HepG2 (cell line): ENCODE results near the gene XRCC5. TPM values are rescaled to one million over a fixed set of nuclear protein-coding genes. Genes with fewer than 3 reads are reported as not detected.

Source experiments
- ATAC-seq: fragments of 200-7000 bp; cut with Tn5 transposase; 3 replicates; pipeline ENCODE4 v1.9.1; 2020; ENCODE audit warnings: mild to moderate bottlenecking, moderate library complexity
- BruUV-seq: library from RNA; stranded (reverse); fragments of 400-500 nt; replicated peaks from 2 replicates; lab custom pipeline; 2021; lab: Mats Ljungman, UMichigan
- CTCF ChIA-PET: fragments of 300-600 bp; formaldehyde crosslinking; extraction: SDS; loops from one replicate; lab custom pipeline; 2021; ENCODE audit warnings: low total read pairs, inconsistent platforms, low intra/inter-chr PET ratio; lab: Yijun Ruan, JAX
- POLR2A ChIA-PET: fragments of 350-600 bp; sonication (Branson Sonifier 250); formaldehyde crosslinking; loops from one replicate; lab custom pipeline; 2020; ENCODE audit warnings: antibody characterized with exemption, inconsistent platforms; lab: Yijun Ruan, JAX
- DNase-seq: peaks from one replicate; pipeline ENCODE4 v3.0.0-alpha.2; 2015; ENCODE audit warnings: low spot score
- FAIRE-seq: peaks from 3 replicates; lab custom pipeline; 2011; peaks lifted over from hg19 to GRCh38; lab: Jason Lieb, UNC
- H2AFZ ChIP-seq: one replicate; pipeline ENCODE4 v1.6.1; 2011; ENCODE audit warnings: low read length, inconsistent platforms
- H3K27ac ChIP-seq: fragments of 300-600 bp; 3 replicates; pipeline ENCODE4 v1.8.0; 2011; ENCODE audit warnings: mixed run types, mild to moderate bottlenecking, mixed read lengths, low read length, inconsistent platforms; ENCODE audit not compliant: insufficient read depth; ENCODE audit errors: extremely low read length
- H3K27me3 ChIP-seq, 2 experiments: fragments of 200-600 bp in 1 of 2; 2 replicates in 1 of 2; 3 replicates in 1 of 2; pipeline versions ENCODE4 v1.6.0 to v1.8.0; 2011; ENCODE audit warnings: low read length in 2 of 2, mild to moderate bottlenecking in 2 of 2, moderate library complexity in 2 of 2, inconsistent platforms in 1 of 2; ENCODE audit not compliant: insufficient read depth in 2 of 2, control insufficient read depth in 1 of 2
- H3K36me3 ChIP-seq, 2 experiments: fragments of 200-600 bp in 1 of 2; replicated peaks in 1 of 2; 2 replicates in 1 of 2; 3 replicates in 1 of 2; pipeline versions ENCODE4 v1.5.1 to v1.8.0; 2011; ENCODE audit warnings: low read length in 2 of 2, inconsistent platforms in 1 of 2; ENCODE audit not compliant: insufficient read depth in 2 of 2, control insufficient read depth in 1 of 2
- H3K4me1 ChIP-seq: 2 replicates; pipeline ENCODE4 v1.5.1; 2012; ENCODE audit warnings: low read length, inconsistent platforms; ENCODE audit not compliant: insufficient read depth
- H3K4me2 ChIP-seq: 2 replicates; pipeline ENCODE4 v1.6.0; 2011; ENCODE audit warnings: low read depth, low read length, inconsistent platforms
- H3K4me3 ChIP-seq, 3 experiments: fragments of 200-600 bp in 1 of 3; sonication (generic), shearing (Covaris generic) in 1 of 3; replicated peaks in 1 of 3; 2 replicates each; pipeline ENCODE4 v1.5.1; 2011 to 2016; ENCODE audit warnings: low read length in 3 of 3, inconsistent platforms in 2 of 3, low read depth in 2 of 3, mild to moderate bottlenecking in 2 of 3, control low read depth in 1 of 3, mixed read lengths in 1 of 3; ENCODE audit not compliant: insufficient read depth in 1 of 3
- H3K79me2 ChIP-seq: one replicate; pipeline ENCODE4 v1.6.1; 2011; ENCODE audit warnings: low read length, inconsistent platforms; ENCODE audit not compliant: insufficient read depth
- H3K9ac ChIP-seq: 2 replicates; pipeline ENCODE4 v1.6.0; 2011; ENCODE audit warnings: mild to moderate bottlenecking, low read depth, low read length, inconsistent platforms; ENCODE audit not compliant: insufficient read depth
- H3K9me3 ChIP-seq: 2 replicates; pipeline ENCODE4 v1.5.1; 2012; ENCODE audit warnings: mild to moderate bottlenecking, low read length
- H4K20me1 ChIP-seq: 2 replicates; pipeline ENCODE4 v1.6.0; 2011; ENCODE audit warnings: inconsistent platforms, mild to moderate bottlenecking, low read length, moderate library complexity; ENCODE audit not compliant: insufficient read depth
- ATF2 ChIP-seq: sonication (generic); formaldehyde crosslinking; IDR thresholded peaks from 2 replicates; pipeline ENCODE4 v1.4.0; 2020; ENCODE audit warnings: missing genetic modification reagents
- EP300 ChIP-seq, 3 experiments: sonication (generic) in 1 of 3; formaldehyde crosslinking in 1 of 3; IDR thresholded peaks; 2 replicates each; pipeline versions ENCODE4 v1.5.1 to v1.6.1; 2011 to 2020; ENCODE audit warnings: low read depth in 2 of 3, low read length in 2 of 3, borderline replicate concordance in 1 of 3, improper control_type of control experiment in 1 of 3, mild to moderate bottlenecking in 1 of 3, missing genetic modification reagents in 1 of 3, moderate library complexity in 1 of 3
- NFKB2 ChIP-seq: sonication (generic); formaldehyde crosslinking; IDR thresholded peaks from 2 replicates; pipeline ENCODE4 v1.4.0; 2020; ENCODE audit warnings: missing genetic modification reagents, borderline replicate concordance
- NRL ChIP-seq: sonication (generic); formaldehyde crosslinking; IDR thresholded peaks from 2 replicates; pipeline ENCODE4 v1.5.0; 2020; ENCODE audit warnings: missing genetic modification reagents, mild to moderate bottlenecking, moderate library complexity, borderline replicate concordance
- PAF1 ChIP-seq: IDR thresholded peaks from 2 replicates; pipeline ENCODE4 v1.6.1; 2016; ENCODE audit warnings: missing genetic modification reagents, missing compliant biosample characterization
- TCF7 ChIP-seq: sonication (generic); IDR thresholded peaks from 2 replicates; pipeline ENCODE4 v1.6.1; 2016; ENCODE audit warnings: antibody characterized with exemption, low read depth
- TOPORS ChIP-seq: sonication (generic); formaldehyde crosslinking; IDR thresholded peaks from 2 replicates; pipeline ENCODE4 v1.8.0; 2023; ENCODE audit warnings: mild to moderate bottlenecking, missing genetic modification reagents
- ZNF205 ChIP-seq: IDR thresholded peaks from 2 replicates; pipeline ENCODE4 v1.6.1; 2018; ENCODE audit warnings: missing biosample characterization, missing genetic modification reagents
- WGBS: methylation state at CpG from one replicate; pipeline ENCODE4 v1.1.6; 2017; ENCODE audit warnings: low lambda C conversion rate; 5-methylcytosine and 5-hydroxymethylcytosine counted together
- in situ Hi-C: cut with HindIII; loops from 2 replicates; pipeline ENCODE4 v1.10.0; 2017; ENCODE audit warnings: low pct_unique_long_range_greater_than_20kb; ENCODE audit not compliant: extremely low pct_ligation_motif_present
- intact Hi-C: fragments of 100-400 bp; cut with micrococcal nuclease; formaldehyde crosslinking; loops from one replicate; pipeline ENCODE4 v1.10.0; 2022; ENCODE audit not compliant: unreplicated experiment
- polyA plus RNA-seq, 8 experiments: library from polyadenylated mRNA; depleted of rRNA in 3 of 8; stranded (reverse) in 7 of 8; unstranded in 1 of 8; fragments of >200 nt; fragmentation: Illumina TruSeq in 4 of 8; extraction: Trizol in 4 of 8; gene quantifications; 2 replicates each; pipeline versions ENCODE4 v1.2.1 to v1.2.3, GENCODE V29; 2011 to 2016; ENCODE audit warnings: low read depth in 4 of 8, missing spikeins in 1 of 8, mixed read lengths in 1 of 8; ENCODE audit not compliant: insufficient read depth in 1 of 8
- total RNA-seq, 5 experiments: library from RNA; depleted of rRNA; stranded (reverse); fragments of >200 nt; fragmentation: Illumina TruSeq; extraction: Trizol; gene quantifications; 2 replicates each; pipeline ENCODE4 v1.2.3, GENCODE V29; 2016; ENCODE audit warnings: low read depth in 1 of 5
- TF ChIP-seq, protein P1 (sequence below): sonication (generic); formaldehyde crosslinking; IDR thresholded peaks from 2 replicates; pipeline ENCODE4 v1.4.0; 2020; ENCODE audit warnings: missing genetic modification reagents; ENCODE audit errors: not compliant biosample characterization
- TF ChIP-seq, protein P2 (sequence below), 2 experiments: fragments of 450-650 bp in 1 of 2; sonication (generic) in 1 of 2; formaldehyde crosslinking; IDR thresholded peaks; 2 replicates each; pipeline versions ENCODE4 v1.5.0 to v1.8.0; 2020 to 2022; ENCODE audit warnings: mild to moderate bottlenecking in 1 of 2, missing genetic modification reagents in 1 of 2
- TF ChIP-seq, protein P3 (sequence below): sonication (generic); formaldehyde crosslinking; IDR thresholded peaks from 2 replicates; pipeline ENCODE4 v1.4.0; 2020; ENCODE audit warnings: missing genetic modification reagents

XRCC5 gene
- total and polyA plus RNA-seq, 2 of the 13 experiments (the other 11 are each of a cell fraction or from before 2014, with no cell fraction given): 264 to 454 TPM

DNA sequence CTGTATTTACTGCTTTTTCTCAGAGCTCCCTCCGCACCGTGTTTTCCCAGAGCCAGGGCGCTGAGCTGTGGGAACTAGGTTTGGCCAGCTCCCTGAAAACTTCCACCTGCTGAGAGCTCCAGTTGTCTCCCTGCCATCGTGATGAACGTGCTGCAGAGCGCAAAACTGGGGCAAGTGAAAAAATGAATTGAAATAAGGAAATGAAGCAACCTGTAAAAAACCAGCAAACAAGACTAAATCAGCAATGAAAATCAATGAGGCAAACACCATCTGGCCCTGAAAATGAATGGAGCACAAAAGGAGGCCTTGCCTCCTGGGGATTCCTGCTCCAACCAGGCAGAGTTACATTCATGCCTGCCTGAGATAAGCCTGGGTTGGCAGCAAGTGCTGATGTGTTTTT, 133.2 kb downstream of the XRCC5 start:
- 44% methylated on average over 6 of the region's 6 CpGs for WGBS
- ChIA-PET POLR2A (no interaction called here), CTCF (no interaction called here)
- TF ChIP-seq, protein P1, sequence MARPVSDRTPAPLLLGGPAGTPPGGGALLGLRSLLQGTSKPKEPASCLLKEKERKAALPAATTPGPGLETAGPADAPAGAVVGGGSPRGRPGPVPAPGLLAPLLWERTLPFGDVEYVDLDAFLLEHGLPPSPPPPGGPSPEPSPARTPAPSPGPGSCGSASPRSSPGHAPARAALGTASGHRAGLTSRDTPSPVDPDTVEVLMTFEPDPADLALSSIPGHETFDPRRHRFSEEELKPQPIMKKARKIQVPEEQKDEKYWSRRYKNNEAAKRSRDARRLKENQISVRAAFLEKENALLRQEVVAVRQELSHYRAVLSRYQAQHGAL: no peak
- TF ChIP-seq ATF2 (no peak), ZNF205 (CRISPR knock-in tag) (no peak), EP300 (IDR thresholded peaks at IDR 0.05; ENCODE audit: low read depth in 2 of 2, low read length in 2 of 2) (no peak), EP300 (CRISPR knock-in tag; IDR thresholded peaks at IDR 0.05; ENCODE audit: borderline replicate concordance) (no peak)
- Histone ChIP-seq H3K36me3 (no peaks in the 10 kb centered on the region), H3K27ac (no peak overlapping the region), H2AFZ (no peak overlapping the region), H3K4me2 (no peak overlapping the region), H3K4me1 (no peaks in the 10 kb centered on the region), H3K9me3 (no peaks in the 10 kb centered on the region), H3K27me3 (no peaks in the 10 kb centered on the region), H3K4me3 (no peak overlapping the region), H3K9ac (no peak overlapping the region), H3K79me2 (no peaks in the 10 kb centered on the region), H4K20me1 (no peaks in the 10 kb centered on the region)
- peak; percentile 63 for ATAC-seq
- no peak for FAIRE-seq
- no TSS peak for BruUV-seq
- intact Hi-C loops (no loop called here), in situ Hi-C loops (no loop called here)
- no peak for DNase-seq

GRCh38 chr2:216243026-216243425, 133.9 kb downstream of the XRCC5 start:
- no peak for ATAC-seq
- no TSS peak for BruUV-seq
- Histone ChIP-seq H3K4me2 (no peak overlapping the region), H3K27me3 (no peaks in the 10 kb centered on the region), H3K4me1 (no peaks in the 10 kb centered on the region), H3K9ac (no peak overlapping the region), H2AFZ (no peak overlapping the region), H3K27ac (no peak overlapping the region), H3K79me2 (no peaks in the 10 kb centered on the region), H3K9me3 (no peaks in the 10 kb centered on the region), H3K4me3 (no peak overlapping the region), H4K20me1 (no peaks in the 10 kb centered on the region), H3K36me3 (no peaks in the 10 kb centered on the region)
- FAIRE-seq: no peak
- no peak for DNase-seq
- CTCF ChIA-PET: no interaction called here
- POLR2A ChIA-PET: no interaction called here
- intact Hi-C loops (no loop called here), in situ Hi-C loops (no loop called here)
- 5% methylated on average over 3 of the region's 3 CpGs for WGBS
- no peak for TF ChIP-seq TCF7
- TF ChIP-seq, protein P2, sequence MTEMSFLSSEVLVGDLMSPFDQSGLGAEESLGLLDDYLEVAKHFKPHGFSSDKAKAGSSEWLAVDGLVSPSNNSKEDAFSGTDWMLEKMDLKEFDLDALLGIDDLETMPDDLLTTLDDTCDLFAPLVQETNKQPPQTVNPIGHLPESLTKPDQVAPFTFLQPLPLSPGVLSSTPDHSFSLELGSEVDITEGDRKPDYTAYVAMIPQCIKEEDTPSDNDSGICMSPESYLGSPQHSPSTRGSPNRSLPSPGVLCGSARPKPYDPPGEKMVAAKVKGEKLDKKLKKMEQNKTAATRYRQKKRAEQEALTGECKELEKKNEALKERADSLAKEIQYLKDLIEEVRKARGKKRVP (CRISPR knock-in tag; IDR thresholded peaks at IDR 0.05): no peak
- no peak for TF ChIP-seq NRL (CRISPR knock-in tag)
- TF ChIP-seq, protein P3, sequence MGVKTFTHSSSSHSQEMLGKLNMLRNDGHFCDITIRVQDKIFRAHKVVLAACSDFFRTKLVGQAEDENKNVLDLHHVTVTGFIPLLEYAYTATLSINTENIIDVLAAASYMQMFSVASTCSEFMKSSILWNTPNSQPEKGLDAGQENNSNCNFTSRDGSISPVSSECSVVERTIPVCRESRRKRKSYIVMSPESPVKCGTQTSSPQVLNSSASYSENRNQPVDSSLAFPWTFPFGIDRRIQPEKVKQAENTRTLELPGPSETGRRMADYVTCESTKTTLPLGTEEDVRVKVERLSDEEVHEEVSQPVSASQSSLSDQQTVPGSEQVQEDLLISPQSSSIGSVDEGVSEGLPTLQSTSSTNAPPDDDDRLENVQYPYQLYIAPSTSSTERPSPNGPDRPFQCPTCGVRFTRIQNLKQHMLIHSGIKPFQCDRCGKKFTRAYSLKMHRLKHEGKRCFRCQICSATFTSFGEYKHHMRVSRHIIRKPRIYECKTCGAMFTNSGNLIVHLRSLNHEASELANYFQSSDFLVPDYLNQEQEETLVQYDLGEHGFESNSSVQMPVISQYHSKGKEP (CRISPR knock-in tag): no peak
- no peak for TF ChIP-seq PAF1 (CRISPR knock-in tag)
- TF ChIP-seq TOPORS (CRISPR knock-in tag): no peak
- TF ChIP-seq NFKB2: no peak
